NCI-H187 treated with DMSO at 0.1 percent for 48 hours (cell line): Measurements from ENCODE around the gene LTO1.
"Not testable (repeated sequence)": the region's sequence is repeated elsewhere in the genome, so short reads cannot be mapped to it uniquely, and the experiment has no call there.

Experiments used
- DNase-seq: peaks from one replicate; lab custom pipeline; 2025; lab: John Stamatoyannopoulos, UW

The LTO1 gene

DNA sequence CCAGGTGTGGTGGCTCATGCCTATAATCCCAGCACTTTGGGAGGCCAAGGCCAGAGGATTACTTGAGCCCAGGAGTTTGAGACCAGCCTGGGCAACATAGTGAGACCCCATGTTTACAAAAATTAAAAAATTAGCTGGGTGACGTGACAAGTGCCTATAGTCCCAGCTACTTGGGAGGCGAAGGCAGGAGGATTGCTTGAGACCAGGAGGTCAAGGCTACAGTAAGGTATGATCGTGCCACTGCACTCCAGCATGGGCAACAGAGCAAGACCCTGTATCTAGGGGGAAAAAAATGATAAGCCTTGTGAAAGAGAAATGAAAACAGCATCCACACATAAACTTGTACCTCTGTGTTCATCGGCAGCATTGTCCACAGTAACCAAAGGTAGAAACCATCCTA, 42.3 kb downstream of the LTO1 start:
- no peak for DNase-seq

- no peak for DNase-seq
Observed at GRCh38 chr11:69630424-69630823, 44.7 kb downstream of the LTO1 start.

DNA sequence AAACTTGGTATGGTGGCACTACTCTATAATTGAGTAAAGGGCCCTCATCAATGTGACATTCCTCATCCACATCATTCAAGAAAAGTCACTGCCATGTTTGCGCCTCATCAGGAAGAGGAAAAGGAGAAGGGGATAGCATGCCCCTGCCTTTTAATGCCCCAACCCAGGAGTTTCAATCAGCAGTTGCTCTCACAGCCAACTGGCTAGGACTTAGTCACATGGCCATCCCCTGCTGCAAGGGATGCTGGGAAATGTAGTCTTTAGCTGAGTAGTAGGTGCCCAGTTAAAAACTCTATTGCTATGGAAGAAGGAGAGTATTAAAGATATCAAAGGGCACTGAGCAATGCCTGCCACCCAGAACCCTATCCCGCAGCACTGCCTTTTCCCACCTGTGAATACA, 45.1 kb downstream of the LTO1 start:
- no peak for DNase-seq

DNA sequence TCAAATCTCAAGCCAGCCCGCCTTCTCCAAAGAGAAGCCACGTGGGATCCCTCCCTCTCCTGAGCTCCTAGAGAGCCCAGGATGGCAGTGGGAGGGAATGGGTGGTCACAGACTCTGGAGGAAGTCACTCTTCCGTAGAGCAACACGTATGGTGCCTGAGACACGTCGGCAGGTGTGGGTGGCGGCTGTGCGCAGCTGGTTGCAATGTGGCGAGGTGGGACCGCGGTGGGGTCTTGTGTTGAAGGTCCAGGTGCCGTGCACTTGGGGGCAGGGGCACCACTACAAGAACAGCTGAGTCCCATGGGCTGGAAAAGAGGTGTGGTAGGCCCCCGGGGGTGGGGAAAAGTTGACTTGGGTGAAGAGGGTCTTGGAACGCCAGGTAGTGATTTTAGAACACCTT, 47.6 kb downstream of the LTO1 start:
- DNase-seq, result no peak

DNA sequence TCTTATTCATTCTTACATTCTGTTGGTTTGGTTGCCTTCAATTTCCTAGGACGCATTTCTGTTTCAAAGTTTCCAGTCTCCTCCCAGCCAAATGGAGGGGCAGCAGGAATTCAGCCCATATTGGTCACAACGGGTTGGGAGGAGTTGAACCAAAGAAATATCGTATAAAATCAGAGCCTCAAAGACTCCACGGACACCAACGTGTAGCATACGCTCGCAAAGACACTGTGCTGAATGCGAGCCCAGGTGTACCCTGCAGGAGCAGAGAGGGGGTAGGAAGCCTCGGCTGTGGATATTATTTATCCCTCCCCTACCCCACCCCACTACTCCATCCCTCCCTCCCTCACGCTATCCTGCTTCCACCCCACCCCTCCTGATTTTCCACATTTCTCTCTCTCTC, 49.7 kb downstream of the LTO1 start:
- DNase-seq, result no peak

DNA sequence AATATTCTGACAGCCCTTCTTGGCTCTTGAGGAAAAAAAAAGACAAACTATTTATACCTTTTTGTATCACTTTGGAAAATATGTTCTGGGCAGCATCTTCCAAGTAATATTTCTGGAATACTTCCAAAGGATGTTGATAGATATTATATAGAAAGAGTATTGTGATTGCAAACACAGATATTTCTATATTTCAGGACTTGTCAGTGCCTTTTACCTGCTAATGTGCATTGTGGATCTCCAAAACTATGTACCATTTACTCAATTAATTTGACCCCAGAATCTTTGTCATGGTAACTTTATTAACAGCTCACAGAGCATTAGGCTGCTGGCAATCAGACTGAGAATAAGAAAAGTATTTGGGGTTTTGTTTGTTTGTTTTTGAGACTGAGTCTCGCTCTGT, 50.9 kb downstream of the LTO1 start:
- DNase-seq, result no peak

GRCh38 chr11:69622097-69622681, 53.0 kb downstream of the LTO1 start:
- not testable (repeated sequence) for DNase-seq

- no peak for DNase-seq
Observed at GRCh38 chr11:69620683-69621290, 54.4 kb downstream of the LTO1 start.

- no peak for DNase-seq
Observed at GRCh38 chr11:69618237-69618636, 56.9 kb downstream of the LTO1 start.

GRCh38 chr11:69617682-69618081, 57.5 kb downstream of the LTO1 start:
- DNase-seq, result no peak

DNA sequence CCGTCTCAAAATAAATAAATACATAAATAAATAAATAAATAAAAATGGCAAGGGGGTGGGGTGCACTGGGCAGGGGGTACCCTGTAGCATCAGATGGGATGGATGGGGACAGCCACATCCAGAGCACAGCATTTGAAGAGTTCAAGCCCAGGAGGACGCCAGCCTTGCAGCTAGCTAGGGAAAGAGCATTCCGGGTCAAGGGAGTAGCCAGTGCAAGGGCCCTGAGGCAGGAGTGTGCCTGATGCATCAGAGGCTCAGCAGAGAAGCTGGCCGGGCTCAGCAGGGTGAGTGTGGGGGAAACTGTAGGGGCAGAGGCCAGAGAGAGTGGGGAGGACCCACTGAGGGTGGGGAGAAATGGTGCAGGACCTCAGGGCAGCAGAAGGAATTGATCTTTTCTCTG, 57.9 kb downstream of the LTO1 start:
- DNase-seq, result no peak
